Stimulated activated CD4-positive, alpha-beta T cell treated with anti-CD3 and anti-CD28 coated beads, Interleukin-12 subunit alpha, Interleukin-12 subunit beta, amount 100 ng/mL, for 4 hours (primary cell): ENCODE results near the gene DTNB.
"Not testable (repeated sequence)": the region's sequence is repeated elsewhere in the genome, so short reads cannot be mapped to it uniquely, and the experiment has no call there.

Experiments
- DNase-seq: peaks from one replicate; pipeline ENCODE4 v3.0.0-alpha.2; 2020

DTNB gene

DNA sequence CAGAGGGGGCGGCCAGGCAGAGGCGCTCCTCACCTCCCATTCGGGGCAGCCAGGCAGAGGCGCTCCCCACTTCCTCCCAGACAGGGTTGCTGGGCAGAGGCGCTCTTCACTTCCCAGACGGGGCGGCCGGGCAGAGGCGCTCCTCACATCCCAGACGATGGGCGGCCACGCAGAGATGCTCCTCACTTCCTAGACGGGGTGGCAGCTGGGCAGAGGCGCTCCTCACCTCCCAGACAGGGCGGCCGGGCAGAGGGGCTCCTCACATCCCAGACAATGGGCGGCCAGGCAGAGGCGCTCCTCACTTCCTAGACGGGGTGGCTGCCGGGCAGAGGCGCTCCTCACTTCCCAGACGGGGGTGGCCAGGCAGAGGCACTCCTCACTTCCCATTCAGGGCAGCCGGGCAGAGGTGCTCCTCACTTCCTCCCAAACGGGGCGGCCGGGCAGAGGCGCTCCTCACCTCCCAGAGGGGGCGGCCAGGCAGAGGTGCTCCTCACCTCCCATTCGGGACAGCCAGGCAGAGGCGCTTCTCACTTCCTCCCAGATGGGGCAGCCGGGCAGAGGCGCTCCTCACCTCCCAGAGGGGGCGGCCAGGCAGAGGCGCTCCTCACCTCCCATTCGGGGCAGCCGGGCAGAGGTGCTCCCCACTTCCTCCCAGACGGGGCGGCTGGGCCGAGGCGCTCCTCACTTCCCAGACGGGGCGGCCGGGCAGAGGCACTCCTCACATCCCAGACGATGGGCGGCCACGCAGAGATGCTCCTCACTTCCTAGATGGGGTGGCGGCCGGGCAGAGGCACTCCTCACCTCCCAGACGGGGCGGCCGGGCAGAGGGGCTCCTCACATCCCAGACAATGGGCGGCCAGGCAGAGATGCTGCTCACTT, 137.7 kb downstream of the DTNB start:
- DNase-seq, result not testable (repeated sequence)

DNA sequence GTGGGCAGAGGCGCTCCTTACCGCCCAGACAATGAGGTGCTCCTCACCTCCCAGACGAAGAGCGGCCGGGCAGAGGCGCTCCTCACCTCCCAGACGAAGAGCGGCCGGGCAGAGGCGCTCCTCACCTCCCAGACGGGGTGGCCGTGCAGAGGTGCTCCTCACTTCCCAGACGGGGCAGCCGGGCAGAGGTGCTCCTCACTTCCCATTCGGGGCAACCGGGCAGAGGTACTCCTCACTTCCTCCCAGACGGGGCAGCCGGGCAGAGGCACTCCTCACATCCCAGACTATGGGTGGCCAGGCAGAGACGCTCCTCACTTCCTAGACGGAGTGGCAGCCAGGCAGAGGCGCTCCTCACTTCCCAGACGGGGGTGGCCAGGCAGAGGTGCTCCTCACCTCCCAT, 138.4 kb downstream of the DTNB start:
- not testable (repeated sequence) for DNase-seq

DNA sequence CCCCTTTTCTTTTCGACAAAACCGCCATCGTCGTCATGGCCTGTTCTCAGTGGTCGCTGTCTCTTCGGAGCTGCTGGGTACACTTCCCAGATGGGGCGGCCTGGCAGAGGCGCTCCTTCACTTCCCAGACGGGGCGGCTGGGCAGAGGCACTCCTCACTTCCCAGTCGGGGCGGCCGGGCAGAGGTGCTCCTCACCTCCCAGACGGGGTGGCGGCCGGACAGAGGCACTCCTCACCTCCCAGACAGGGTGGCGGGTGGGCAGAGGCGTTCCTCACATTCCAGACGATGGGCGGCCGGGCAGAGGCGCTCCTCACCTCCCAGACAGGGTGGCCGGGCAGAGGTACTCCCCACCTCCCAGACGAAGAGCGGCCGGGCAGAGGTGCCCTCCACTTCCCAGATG, 138.9 kb downstream of the DTNB start:
- DNase-seq, result no peak

DNA sequence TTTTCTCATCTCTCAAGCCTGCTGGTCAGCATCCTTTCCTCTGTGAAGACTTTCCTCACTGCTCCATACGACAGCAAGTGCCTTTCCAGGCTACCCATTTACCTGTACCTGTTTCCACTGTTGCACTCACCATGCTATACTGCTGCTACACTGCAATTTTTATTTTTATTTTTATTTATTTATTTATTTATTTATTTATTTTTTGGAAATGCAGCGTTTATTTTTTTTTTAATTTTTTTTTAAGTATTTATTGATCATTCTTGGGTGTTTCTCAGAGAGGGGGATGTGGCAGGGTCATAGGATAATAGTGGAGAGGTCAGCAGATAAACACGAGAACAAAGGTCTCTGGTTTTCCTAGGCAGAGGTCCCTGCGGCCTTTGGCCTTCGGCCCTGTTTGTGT, 139.6 kb downstream of the DTNB start:
- DNase-seq, result not testable (repeated sequence)

DNA sequence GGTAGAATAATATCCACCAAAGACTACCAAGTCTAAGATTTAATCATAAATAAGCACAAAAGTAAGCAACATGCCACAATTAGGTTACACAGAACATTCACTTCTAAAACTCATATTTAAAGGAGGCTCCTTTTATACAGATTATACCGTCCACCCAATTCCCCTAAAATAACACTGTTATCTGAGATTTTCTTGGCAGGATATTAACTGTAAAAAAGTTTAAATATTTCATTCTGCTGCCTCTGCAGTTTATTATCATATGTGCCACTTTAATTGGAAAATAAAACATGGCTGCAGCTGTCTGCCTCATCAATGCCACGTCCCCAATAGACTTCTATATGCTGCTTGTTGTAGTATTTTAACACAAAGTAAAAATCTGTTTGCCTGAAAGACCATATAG, 140.9 kb downstream of the DTNB start:
- no peak for DNase-seq

DNA sequence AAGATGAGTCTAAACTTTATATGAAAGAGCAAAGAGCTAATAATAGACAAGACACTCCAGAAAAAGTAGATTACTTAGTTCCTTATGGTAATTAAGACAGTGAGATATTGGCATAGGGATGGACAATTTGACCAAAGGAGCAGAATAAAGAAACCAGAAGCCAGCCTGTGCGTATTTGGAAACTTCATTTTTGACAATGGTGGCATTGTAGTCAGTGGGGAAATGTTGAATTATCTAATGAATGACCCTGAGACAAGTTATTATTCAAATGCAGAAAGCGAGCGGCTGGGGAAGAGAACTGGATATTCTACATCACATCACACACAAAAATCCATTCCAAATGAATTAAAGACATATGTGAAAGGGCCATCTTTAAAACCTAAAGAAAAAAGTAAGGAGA, 144.3 kb downstream of the DTNB start:
- DNase-seq, result no peak

DNA sequence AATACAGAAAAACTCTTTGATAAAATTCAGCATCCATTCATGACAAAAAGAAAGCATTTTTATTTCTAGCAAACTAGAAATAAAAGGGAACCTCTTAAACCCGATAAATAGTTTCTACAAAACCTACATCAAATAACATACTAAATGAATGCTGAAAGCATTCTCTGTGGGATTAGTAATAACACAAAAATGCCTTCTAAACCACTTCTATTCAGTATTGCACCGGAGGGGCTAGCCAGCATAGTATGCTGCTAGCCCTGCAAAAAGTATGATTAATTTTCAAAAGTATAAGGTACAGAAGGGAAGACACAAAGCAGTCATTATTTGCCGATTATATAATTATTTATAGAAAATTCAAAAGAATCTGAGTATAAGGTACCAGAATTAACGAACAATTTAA, 145.2 kb downstream of the DTNB start:
- DNase-seq, result no peak

DNA sequence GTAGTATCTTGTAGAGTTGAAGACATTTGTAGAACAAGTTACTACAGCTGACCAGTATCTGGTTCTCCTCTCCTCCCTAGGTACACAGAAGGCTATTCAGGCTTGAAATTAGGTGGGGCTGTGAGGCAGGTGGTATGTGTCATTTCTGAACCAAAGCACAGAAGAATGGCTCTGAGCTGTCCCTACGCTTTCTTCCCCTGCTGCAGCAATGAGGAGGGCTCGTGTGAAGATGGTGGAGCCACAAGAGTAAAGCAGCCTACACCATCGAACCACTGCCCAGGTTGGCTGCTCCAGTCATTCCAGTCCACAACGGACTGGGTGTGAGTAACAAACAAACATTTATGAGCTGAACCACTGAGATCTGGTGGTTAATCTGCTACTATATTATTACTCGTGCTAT, 148.9 kb downstream of the DTNB start:
- DNase-seq, result no peak

DNA sequence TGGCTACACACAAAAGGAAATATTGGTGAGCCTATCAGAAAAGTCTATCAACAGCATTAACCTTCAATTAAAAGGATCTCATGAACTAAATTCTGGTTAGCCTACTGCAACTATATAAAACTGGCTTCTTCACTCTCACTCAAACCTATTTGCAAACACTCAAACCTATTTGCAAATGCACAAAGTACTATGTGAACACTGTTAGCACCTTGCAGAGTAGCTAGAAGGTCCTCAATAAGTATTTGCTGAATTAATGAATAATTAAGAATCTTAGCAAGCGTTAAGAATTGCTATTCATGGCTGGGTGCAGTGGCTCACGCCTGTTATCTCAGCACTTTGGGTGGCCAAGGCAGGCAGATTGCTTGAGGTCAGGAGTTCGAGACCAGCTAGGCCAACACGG, 150.3 kb downstream of the DTNB start:
- DNase-seq, result no peak

DNA sequence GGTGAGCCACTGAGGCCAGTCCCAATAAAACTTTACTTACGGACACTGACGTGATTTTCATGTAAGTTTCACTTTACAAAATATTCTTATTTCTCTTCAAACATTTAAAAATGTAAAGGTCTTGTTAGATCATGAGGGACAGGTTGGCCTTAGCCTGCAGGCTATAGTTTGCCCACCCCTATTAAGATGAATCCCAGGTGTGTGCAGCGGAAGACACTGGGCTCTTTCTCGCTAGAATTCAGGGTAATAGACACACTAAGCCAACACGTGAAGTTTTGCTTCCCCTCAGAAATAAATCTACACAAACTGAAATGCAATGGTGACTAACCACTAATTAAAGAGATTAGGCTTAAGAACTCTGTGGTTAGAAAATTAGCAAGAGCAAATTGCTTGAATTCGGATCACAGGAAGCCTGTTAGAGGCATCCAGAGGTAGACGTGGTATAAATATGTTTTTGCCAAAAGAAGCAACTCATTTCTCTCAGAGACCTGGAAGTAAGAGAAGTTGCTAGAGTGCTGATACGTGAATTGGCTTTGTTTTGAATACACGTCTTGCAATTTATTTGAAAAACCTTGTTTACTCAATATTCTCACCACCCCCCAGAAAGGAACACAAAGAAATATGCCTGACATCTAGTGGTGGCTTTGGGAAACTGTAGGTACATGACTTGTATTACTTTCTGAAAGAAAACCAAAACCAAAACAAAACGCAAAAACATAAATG, 151.6 kb downstream of the DTNB start:
- DNase-seq, result no peak

DNA sequence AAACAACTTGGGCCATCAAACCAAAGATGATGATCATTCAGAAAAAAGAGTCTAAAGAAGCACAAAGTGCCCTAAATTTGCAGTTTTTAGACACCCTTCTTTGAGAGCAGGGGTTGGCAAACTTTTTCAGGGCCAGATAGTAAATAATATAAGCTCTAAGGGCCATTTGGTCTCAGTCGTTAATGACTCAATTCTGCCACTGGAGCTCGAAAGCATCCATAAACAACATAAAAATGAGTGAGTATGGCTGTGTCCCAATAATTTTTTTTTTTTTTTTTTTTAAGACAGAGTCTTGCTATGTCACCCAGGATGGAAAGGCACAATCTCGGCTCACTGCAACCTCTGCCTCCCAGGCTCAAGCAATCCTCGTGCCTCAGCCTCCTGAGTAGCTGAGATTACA, 152.3 kb downstream of the DTNB start:
- no peak for DNase-seq

DNA sequence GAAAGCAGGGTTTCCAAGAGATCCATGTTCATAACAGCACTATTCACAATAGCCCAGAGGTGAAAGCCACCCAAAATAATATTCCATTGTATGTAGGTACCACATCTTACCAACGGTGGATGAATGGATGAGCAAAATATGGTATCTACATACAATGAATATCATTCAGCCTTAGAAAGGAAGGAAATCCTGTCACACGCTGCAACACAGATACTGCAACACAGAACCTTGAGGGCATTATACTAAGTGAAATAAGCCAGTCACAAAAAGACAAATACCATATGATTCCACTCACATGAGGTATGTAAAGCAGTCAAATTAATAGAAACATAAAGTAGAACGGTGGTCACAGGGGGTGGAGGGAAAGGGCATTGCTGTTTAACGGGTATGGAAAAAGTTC, 155.7 kb downstream of the DTNB start:
- no peak for DNase-seq

DNA sequence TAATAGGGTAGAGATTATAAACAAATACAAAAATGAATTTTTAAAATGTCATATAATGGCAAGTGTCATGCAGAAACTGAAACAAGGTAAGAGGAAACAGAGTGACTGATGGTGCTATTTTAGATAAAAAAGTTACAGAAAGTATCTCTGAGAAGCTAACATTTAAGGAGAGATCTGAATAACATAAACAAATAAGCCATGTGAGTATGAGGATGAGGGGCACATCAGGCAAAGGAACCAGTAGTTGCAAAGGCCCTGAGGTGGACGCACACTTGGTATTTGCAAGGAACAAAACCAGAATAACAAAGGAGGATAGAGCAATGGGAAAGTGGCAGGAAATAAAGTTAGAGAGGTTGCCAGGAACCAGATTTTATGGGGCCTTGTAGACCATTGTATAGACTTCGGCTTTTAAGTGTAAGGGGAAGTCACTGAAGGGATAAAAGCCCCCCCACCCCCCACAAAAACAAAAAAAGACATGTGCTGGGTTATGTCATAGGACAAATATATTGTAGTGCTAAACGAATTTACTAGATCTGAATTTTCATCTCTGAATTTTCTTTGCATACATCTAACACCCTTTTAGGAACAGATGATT, 159.2 kb downstream of the DTNB start:
- no peak for DNase-seq

DNA sequence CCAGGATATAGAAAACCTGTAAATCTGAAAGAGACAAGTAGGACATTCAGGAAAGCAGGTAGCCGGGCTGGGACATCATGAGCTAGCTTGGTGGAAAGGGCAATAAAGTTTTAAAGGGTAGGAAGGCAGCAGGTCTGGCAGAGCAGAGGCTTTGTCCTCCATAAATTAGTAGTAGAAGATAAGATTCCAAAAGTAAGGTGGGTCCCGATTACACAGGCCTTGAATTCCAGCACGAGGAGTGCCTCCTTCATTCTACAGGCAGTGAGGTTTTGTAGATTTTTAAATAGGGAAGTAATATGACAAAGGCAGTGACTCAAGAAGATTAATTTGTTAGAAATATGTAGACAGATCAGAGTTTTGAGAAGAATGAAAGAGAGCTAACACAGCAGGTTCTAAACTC, 160.7 kb downstream of the DTNB start:
- DNase-seq, result no peak

DNA sequence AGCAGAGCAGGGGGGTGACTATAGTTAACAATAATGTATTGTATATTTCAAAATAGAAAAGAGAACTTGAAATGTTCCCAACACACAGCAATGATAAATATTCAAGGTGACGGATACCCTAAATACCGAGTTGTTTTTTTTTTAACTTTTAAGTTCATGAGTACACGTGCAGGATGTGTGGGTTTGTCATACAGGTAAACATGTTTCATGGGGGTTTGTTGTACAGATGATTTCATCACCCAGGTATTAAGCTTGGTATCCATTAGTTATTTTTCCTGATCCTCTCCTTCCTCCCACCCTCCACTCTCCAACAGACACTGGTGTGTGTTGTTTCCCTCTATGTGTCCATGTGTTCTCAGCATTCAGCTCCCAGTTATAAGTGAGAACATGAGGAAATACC, 167.2 kb downstream of the DTNB start:
- no peak for DNase-seq

DNA sequence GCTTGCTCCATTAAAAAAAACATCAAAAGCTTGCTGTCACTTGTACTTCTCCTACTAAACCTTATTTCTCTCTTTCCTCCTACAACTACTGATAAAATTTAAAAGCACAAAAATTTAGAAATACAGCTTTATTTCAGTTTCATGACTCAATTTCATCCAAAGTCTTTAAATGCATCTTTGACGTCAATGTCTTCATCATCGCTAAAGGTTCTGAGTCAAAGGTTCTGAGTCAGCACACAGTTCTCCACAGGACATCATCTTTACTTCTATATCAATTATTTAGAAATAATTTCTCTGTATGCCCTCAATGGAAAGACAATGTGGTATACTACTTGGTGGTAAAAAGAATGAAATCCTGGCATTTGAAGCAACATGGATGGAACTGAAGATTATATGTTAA, 167.8 kb downstream of the DTNB start:
- DNase-seq, result no peak

DNA sequence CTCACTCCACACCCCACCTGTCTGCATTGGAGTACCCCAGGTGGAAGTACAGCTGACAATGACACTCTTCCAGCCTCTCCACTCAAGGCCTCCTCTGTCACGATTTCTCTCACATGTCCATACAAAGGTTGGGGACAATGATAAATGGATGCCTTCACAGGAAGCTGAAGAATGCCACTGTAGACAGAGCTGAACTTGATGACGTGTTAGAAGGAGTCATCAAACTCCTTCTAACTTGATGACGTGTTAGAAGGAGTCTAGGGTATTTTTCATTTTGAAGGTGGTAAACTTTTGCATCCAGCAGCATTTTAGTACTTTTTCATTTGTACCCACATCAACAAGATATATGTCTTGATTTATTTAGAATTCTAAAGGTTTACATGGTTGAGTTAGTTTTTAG, 168.2 kb downstream of the DTNB start:
- DNase-seq, result no peak

DNA sequence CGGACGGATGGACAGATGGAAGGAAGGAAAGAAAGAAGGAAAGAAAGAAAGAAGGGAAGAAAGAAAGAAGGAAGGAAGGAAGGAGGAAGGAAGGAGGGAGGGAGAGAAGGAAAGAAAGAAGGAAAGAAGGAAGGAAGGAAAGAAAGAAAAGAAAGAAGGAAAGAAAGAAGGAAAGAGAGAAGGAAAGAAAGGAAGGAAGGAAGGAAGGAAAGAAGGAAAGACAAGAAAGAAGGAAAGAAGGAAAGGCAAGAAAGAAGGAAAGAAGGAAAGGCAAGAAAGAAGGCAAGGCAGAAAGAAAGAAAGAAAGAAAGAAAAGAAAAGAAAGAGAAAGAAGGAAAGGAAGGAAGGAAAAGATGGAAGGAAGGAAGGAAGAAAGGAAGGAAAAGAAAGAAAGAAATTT, 169.1 kb downstream of the DTNB start:
- no peak for DNase-seq

DNA sequence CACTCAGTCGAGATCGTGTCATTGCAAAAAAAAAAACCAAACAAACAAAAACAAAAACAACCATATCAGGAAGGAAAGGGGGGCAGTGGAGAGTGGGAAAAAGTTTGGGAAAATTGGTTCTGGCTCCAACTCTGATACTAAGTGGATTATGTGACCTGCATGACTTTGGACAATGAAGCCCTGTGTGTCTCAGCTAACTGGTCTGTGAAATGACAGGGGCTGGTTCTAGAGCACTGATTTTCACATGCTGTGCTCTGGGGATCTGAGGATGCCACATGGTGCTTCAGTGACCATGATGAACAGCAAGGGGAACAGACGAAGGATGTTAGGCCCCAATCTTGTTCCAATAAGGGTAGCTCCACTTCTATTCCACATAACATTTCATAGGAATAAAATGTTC, 174.2 kb downstream of the DTNB start:
- DNase-seq, result no peak

DNA sequence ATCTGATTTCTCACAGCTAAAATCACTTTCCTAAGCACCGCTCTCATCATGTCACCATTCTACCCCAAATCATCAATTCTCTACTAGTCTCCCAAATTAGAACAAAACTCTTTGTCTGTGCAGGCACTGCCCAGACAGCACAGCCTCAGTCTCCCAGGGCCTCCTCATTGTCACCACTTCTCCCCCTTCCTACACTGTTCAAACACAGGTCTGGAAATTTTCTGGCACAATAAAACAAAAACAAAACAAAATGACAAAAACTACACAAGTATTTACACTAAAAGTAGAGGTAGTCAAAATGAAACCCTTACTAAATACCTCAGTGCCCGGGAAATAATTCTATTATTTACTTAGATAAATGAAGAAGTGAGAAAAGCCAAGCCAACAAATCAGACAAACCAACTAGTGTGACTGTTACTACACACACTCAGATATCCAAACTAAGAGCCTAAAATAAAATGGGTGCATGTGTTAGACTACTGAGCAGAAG, 175.4 kb downstream of the DTNB start:
- no peak for DNase-seq

DNA sequence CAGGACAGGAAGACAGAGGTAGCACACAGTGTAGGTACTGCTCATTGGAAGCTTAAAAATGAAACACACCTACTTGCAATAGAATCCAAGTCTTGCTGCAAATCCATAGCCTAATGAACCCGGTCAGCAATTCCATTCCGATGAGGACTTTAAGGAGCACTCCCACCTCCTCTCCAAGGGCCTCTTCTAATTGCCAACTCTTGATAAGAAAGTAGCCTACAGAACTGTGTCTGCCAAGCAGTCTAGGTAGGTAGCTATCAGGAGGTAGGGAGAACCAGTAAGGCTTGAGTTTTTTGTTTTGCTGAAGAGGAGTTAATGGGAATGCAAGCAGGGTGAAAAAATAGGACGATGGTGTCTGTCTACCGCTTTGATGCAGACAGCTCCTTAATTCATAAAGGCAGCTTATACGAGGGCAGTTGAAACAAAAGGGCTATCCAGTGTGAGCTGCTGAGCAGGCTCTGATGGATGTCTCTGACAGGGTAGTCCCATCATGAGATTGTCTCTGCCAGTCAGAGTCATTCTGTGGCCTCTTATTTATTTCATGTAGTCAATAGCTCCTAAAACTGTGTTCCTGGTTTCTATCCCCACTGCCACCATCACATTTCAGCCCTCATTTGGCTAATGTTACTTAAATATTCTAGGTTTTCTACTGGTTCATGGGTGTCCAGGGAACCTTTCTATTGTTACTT, 176.0 kb downstream of the DTNB start:
- no peak for DNase-seq

DNA sequence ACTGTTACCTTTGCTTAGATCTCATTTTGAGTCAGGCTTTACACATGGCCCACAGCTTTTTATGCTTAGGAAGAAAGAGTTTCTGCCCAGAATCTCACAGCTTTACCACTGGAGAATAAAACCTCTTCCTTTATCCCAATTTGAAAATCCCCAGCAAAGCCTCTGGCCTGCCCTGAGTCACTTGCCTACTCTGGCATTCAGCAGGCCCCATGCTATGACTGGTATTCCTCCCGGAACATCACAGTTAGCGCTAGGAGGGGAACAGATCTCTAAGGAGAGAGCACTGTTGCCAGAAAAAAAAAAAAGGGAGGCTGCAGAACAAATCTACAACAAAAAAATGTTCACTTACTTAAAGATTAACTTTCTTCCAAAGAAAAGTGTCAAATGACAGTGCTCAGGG, 178.8 kb downstream of the DTNB start:
- DNase-seq, result no peak

DNA sequence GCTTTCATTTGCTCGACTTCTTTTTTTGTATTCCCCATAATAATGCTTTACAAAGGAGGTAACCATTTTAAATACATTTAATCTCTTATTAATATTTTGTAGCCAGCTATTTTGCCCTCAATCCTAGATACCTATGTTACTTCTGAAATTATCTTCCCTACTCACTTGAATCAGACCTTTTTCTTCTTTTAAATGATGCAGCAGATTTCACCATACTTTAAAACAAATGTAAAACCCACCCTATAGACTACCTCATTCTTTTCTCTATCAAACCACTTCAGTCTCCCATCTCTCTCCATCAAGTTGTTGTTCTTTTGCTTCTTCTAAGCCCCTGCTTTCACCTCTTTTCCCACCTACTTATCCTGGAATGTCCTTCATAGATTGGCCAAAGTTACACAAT, 180.2 kb downstream of the DTNB start:
- no peak for DNase-seq
